SU-DHL-6 (cell line): ENCODE measurements around the gene CLEC1B.

Source experiments
- H2AFZ ChIP-seq: fragments of 200-600 bp; sonication (generic); 2 replicates; pipeline ENCODE4 v1.6.1; 2014; ENCODE audit warnings: low read depth, mild to moderate bottlenecking, moderate library complexity, mixed read lengths, antibody characterized with exemption, low read length; ENCODE audit not compliant: severe bottlenecking
- H3F3A ChIP-seq: fragments of 200-600 bp; shearing (Covaris generic); 2 replicates; pipeline ENCODE4 v1.6.0; 2016; ENCODE audit warnings: antibody characterized with exemption, mild to moderate bottlenecking; ENCODE audit not compliant: insufficient read depth
- H3K27ac ChIP-seq: fragments of 200-600 bp; sonication (generic); 2 replicates; pipeline ENCODE4 v1.5.1; 2016; ENCODE audit warnings: low read depth, mild to moderate bottlenecking, low read length, moderate library complexity, mixed read lengths
- H3K27me3 ChIP-seq: fragments of 200-600 bp; sonication (generic), shearing (Covaris generic); 2 replicates; pipeline ENCODE4 v1.6.0; 2014; ENCODE audit warnings: mild to moderate bottlenecking, low read length
- H3K36me3 ChIP-seq: fragments of 200-600 bp; sonication (generic); 2 replicates; pipeline ENCODE4 v1.6.1; 2014; ENCODE audit warnings: mild to moderate bottlenecking, low read length, mixed read lengths
- H3K4me2 ChIP-seq: fragments of 300-600, 200-600 bp; shearing (Covaris generic), sonication (generic); 2 replicates; pipeline ENCODE4 v1.6.0; 2014; ENCODE audit warnings: low read length, low read depth, mild to moderate bottlenecking; ENCODE audit not compliant: poor library complexity, severe bottlenecking
- H3K4me3 ChIP-seq: fragments of 200-600 bp; sonication (generic); 2 replicates; pipeline ENCODE4 v1.5.1; 2014; ENCODE audit warnings: antibody characterized with exemption, low read length, mild to moderate bottlenecking, mixed read lengths; ENCODE audit not compliant: insufficient read depth, poor library complexity, severe bottlenecking
- H3K79me2 ChIP-seq: fragments of 200-600 bp; sonication (generic); 2 replicates; pipeline ENCODE4 v1.6.1; 2014; ENCODE audit warnings: mild to moderate bottlenecking, low read length, moderate library complexity; ENCODE audit not compliant: insufficient read depth
- H3K9ac ChIP-seq: fragments of 200-600 bp; sonication (generic); 2 replicates; pipeline ENCODE4 v1.7.0; 2014; ENCODE audit warnings: mild to moderate bottlenecking, low read length
- H3K9me2 ChIP-seq: fragments of 200-600 bp; sonication (generic); replicated peaks from 2 replicates; pipeline ENCODE4 v1.6.1; 2014; ENCODE audit warnings: low read length; ENCODE audit not compliant: insufficient read depth
- H3K9me3 ChIP-seq: fragments of 200-600 bp; sonication (generic); 2 replicates; pipeline ENCODE4 v1.6.1; 2014; ENCODE audit warnings: low read length, mixed read lengths; ENCODE audit not compliant: insufficient read depth
- H4K20me1 ChIP-seq: fragments of 200-600 bp; sonication (generic); 2 replicates; pipeline ENCODE4 v1.6.1; 2014; ENCODE audit warnings: low read depth, mild to moderate bottlenecking, antibody characterized with exemption, low read length, moderate library complexity, mixed read lengths
- CTCF ChIP-seq: fragments of 200-600 bp; sonication (generic); IDR thresholded peaks from one replicate; pipeline ENCODE4 v1.5.1; 2017; ENCODE audit warnings: antibody characterized with exemption, mild to moderate bottlenecking, low read length, moderate library complexity; ENCODE audit not compliant: insufficient read depth, poor library complexity, severe bottlenecking
- EZH2phosphoT487 ChIP-seq: fragments of 200-600 bp; sonication (generic), shearing (Covaris generic); conservative IDR thresholded peaks from 2 replicates; pipeline ENCODE4 v1.6.1; 2018; ENCODE audit warnings: mild to moderate bottlenecking, antibody characterized with exemption, low read length, moderate library complexity, mixed read lengths

Gene CLEC1B

GRCh38 chr12:10033783-10034545 is 35.0 kb upstream of the CLEC1B start:
- no peaks in the 10 kb centered on the region for H3K9me2 ChIP-seq
- no peaks in the 10 kb centered on the region for H3K9me3 ChIP-seq
- H3K27ac ChIP-seq: no peak overlapping the region
- H3K27me3 ChIP-seq: no peaks in the 10 kb centered on the region
- no peak overlapping the region for H3K4me2 ChIP-seq
- H3K79me2 ChIP-seq: no peaks in the 10 kb centered on the region
- no peaks in the 10 kb centered on the region for H4K20me1 ChIP-seq
- TF ChIP-seq EZH2phosphoT487: no peak
- TF ChIP-seq CTCF: no peak
- no peaks in the 10 kb centered on the region for H3F3A ChIP-seq
- no peak overlapping the region for H3K9ac ChIP-seq
- no peak overlapping the region for H2AFZ ChIP-seq
- H3K36me3 ChIP-seq: no peaks in the 10 kb centered on the region
- H3K4me3 ChIP-seq: no peak overlapping the region

- Histone ChIP-seq H3K9ac (no peak overlapping the region), H3K9me2 (no peaks in the 10 kb centered on the region), H3K36me3 (no peaks in the 10 kb centered on the region), H2AFZ (no peak overlapping the region), H3K27me3 (no peaks in the 10 kb centered on the region), H4K20me1 (no peaks in the 10 kb centered on the region), H3F3A (no peaks in the 10 kb centered on the region), H3K4me3 (no peak overlapping the region), H3K27ac (no peak overlapping the region), H3K79me2 (no peaks in the 10 kb centered on the region), H3K9me3 (no peaks in the 10 kb centered on the region), H3K4me2 (no peak overlapping the region)
- TF ChIP-seq CTCF (no peak), EZH2phosphoT487 (no peak)
These were observed 32.9 kb upstream of the CLEC1B start for GRCh38 chr12:10031771-10032175.

GRCh38 chr12:10031321-10031720 is 32.4 kb upstream of the CLEC1B start:
- Histone ChIP-seq H3K27me3 (no peaks in the 10 kb centered on the region), H3K79me2 (no peaks in the 10 kb centered on the region), H3K4me2 (no peak overlapping the region), H3K4me3 (no peak overlapping the region), H3K9me2 (no peaks in the 10 kb centered on the region), H3K9me3 (no peaks in the 10 kb centered on the region), H2AFZ (no peak overlapping the region), H4K20me1 (no peaks in the 10 kb centered on the region), H3F3A (no peaks in the 10 kb centered on the region), H3K27ac (no peak overlapping the region), H3K36me3 (no peaks in the 10 kb centered on the region), H3K9ac (no peak overlapping the region)
- TF ChIP-seq EZH2phosphoT487: no peak
- TF ChIP-seq CTCF: no peak
